Gastroesophageal sphincter (tissue), 4 donors: ENCODE data around the gene VPS18. TPM values are rescaled to one million over a fixed set of nuclear protein-coding genes. Genes with fewer than 3 reads are reported as not detected.

Experiments used
- ATAC-seq: fragments of 150-250 bp; one replicate; pipeline ENCODE4 v1.9.1; 2016; ENCODE audit warnings: mild to moderate bottlenecking, moderate library complexity
- H3K27ac ChIP-seq, 4 donors: fragments of 200-600 bp; sonication (generic) in 3 of 4; 1 replicate in 3 of 4; 2 replicates in 1 of 4; pipeline ENCODE4 v1.5.1; 2016 to 2019
- H3K27me3 ChIP-seq: fragments of 200-600 bp; sonication (generic); one replicate; pipeline ENCODE4 v1.5.1; 2019
- H3K36me3 ChIP-seq, 2 donors: fragments of 200-600 bp; sonication (generic); one replicate each; pipeline ENCODE4 v1.5.1; 2019; ENCODE audit warnings: control low read depth in 1 of 2
- H3K4me1 ChIP-seq, 3 donors: fragments of 200-600 bp; sonication (generic); 1 replicate in 2 of 3; 2 replicates in 1 of 3; pipeline ENCODE4 v1.5.1; 2016 to 2019; ENCODE audit warnings: control low read depth in 2 of 3
- H3K4me3 ChIP-seq, 2 donors: fragments of 200-600 bp; sonication (generic); one replicate each; pipeline ENCODE4 v1.5.1; 2019; ENCODE audit warnings: mild to moderate bottlenecking in 1 of 2, moderate library complexity in 1 of 2
- H3K9me3 ChIP-seq, 3 donors: fragments of 200-600 bp; sonication (generic); one replicate each; pipeline ENCODE4 v1.5.1; 2017 to 2019; ENCODE audit warnings: control low read depth in 2 of 3
- EP300 ChIP-seq: sonication (generic); formaldehyde crosslinking; IDR thresholded peaks from one replicate; pipeline ENCODE4 v1.6.1; 2017; ENCODE audit warnings: antibody characterized with exemption, mild to moderate bottlenecking
- POLR2A ChIP-seq, 2 donors: fragments of 450-650 bp; IDR thresholded peaks; one replicate each; pipeline ENCODE4 v1.6.1; 2017; ENCODE audit warnings: antibody characterized with exemption in 2 of 2, mild to moderate bottlenecking in 2 of 2, moderate library complexity in 1 of 2
- POLR2AphosphoS5 ChIP-seq: sonication (generic); formaldehyde crosslinking; IDR thresholded peaks from one replicate; pipeline ENCODE4 v1.6.1; 2017; ENCODE audit warnings: antibody characterized with exemption
- WGBS, 2 donors: methylation state at CpG; one replicate each; pipeline ENCODE4 v1.1.5; 2018; ENCODE audit warnings: low coverage in 1 of 2; 5-methylcytosine and 5-hydroxymethylcytosine counted together
- total RNA-seq, 4 donors: library from RNA; depleted of rRNA; stranded (reverse); fragments of >200 nt; gene quantifications; one replicate each; pipeline ENCODE4 v1.1.0, GENCODE V29; 2016
- TF ChIP-seq, protein P1 (sequence below), 4 experiments: fragments of 200-600 bp in 2 of 4; fragments of 450-650 bp in 2 of 4; sonication (generic) in 1 of 4; IDR thresholded peaks; one replicate each; pipeline ENCODE4 v1.5.1; 2017 to 2019; ENCODE audit warnings: antibody characterized with exemption in 4 of 4, mild to moderate bottlenecking in 2 of 4, moderate library complexity in 2 of 4

The VPS18 gene
- total RNA-seq, 4 donors from 2014 or later: 24.6 to 36.3 (median 29.9) TPM

DNA sequence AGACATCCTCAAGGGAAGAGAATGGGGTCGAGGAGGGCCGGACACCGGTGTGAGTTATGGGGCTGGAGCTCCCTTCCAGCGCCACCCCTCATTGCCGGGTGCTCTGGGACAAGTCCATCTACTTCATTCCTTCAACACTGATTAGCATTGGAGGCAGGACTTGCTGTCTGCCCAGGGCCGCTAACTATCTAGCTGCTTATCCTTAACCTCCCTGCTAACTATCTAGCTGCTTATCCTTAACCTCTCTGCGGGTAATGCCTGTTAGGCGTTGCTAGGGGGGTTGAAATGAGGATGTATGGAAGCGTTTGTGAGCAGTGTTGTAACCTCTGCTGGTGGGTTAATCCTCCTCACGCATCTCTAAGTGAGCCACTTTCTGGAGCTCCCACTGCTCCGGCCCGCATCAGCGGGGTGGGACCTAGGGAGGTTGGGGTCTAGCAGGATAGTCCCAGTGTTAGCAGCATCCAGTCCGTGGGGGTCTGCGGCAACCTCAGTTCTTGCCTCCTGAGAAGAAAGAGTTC, 48.1 kb downstream of the VPS18 start:
- peaks cover 1% of the 10 kb centered on the region for H3K27me3 ChIP-seq
- peak overlapping the region; percentile 33 to 70 for H3K4me3 ChIP-seq
- no peaks in the 10 kb centered on the region for H3K36me3 ChIP-seq
- no peak for TF ChIP-seq POLR2AphosphoS5
- no peak for TF ChIP-seq EP300
- no peak for TF ChIP-seq POLR2A (IDR thresholded peaks at IDR 0.05)
- TF ChIP-seq, protein P1, sequence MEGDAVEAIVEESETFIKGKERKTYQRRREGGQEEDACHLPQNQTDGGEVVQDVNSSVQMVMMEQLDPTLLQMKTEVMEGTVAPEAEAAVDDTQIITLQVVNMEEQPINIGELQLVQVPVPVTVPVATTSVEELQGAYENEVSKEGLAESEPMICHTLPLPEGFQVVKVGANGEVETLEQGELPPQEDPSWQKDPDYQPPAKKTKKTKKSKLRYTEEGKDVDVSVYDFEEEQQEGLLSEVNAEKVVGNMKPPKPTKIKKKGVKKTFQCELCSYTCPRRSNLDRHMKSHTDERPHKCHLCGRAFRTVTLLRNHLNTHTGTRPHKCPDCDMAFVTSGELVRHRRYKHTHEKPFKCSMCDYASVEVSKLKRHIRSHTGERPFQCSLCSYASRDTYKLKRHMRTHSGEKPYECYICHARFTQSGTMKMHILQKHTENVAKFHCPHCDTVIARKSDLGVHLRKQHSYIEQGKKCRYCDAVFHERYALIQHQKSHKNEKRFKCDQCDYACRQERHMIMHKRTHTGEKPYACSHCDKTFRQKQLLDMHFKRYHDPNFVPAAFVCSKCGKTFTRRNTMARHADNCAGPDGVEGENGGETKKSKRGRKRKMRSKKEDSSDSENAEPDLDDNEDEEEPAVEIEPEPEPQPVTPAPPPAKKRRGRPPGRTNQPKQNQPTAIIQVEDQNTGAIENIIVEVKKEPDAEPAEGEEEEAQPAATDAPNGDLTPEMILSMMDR (IDR thresholded peaks at IDR 0.05): no peak
- no peaks in the 10 kb centered on the region for H3K9me3 ChIP-seq
- WGBS, 2 donors: 15% methylated on average over 4 of the region's 15 CpGs; no CpG with 5 or more reads in 1 of the 2 donors
- ATAC-seq: no peak
- H3K4me1 ChIP-seq: peaks cover 0 to 36% (median 13%) of the 10 kb centered on the region in 3 donors
- H3K27ac ChIP-seq: peak overlapping the region; percentile 34 to 92 (median 88)

DNA sequence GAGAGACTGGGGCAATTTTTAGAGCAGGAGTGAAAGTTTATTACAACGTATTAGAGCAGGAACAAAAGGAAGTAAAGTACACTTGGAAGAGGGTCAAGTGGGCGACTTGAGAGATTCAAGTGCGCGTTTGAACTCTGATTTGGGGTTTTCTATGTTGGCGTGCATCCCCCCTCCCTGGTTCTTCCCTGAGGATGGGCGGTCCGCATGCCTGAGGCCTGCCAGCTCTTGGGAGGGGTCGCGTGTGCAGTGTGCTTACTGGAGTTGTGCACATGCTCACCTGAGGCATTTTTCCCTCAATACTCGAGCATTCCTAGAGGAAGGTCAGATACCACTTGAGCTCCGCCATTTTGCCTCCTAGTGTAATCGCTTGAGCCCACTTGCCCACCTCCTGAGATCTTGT, 48.6 kb downstream of the VPS18 start:
- peak overlapping the region in 1 of 2 donors; percentile 70 for H3K4me3 ChIP-seq
- no peak for TF ChIP-seq EP300
- no peak for TF ChIP-seq POLR2AphosphoS5
- no peaks in the 10 kb centered on the region for H3K36me3 ChIP-seq
- H3K27me3 ChIP-seq: peaks cover 3% of the 10 kb centered on the region
- peaks cover 0 to 32% (median 13%) of the 10 kb centered on the region in 3 donors for H3K4me1 ChIP-seq
- peak overlapping the region in 2 of 4 donors; percentile 89 to 92 for H3K27ac ChIP-seq
- ATAC-seq: no peak
- WGBS, 2 donors: 78% methylated on average over 9 of the region's 12 CpGs; no CpG with 5 or more reads in 1 of the 2 donors
- no peaks in the 10 kb centered on the region for H3K9me3 ChIP-seq

DNA sequence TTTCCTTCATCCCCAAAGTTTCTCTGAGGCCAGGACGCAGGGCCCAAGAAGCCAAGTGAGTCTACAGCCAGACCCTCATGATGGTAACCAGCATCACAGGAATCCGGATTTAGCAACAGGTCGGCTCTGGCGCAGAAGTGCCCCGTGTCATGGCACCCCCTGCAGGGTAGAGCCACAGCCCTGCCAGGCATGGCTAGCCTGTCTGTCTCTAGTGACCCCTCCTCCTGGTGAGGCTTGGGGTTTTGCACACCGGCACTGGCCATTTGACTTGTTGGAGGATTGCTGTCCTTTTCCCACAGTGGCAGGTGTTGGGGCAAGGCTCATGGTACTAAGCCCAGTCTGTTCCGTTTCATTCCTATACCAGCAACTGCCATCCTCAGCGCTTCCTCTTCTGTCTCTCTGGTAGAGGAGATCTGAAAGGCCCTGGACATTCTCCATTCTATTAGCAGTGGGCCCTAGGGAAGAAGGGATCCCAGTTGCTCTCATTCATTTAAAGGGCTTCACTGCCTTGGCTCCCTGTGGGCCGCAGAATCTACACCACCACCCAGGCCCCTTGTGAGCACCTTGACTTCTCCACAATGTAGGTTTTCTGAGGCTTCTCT, 49.6 kb downstream of the VPS18 start:
- peaks cover 3% of the 10 kb centered on the region for H3K27me3 ChIP-seq
- 97 to 100% methylated on average over 2 to 6 of the region's 9 CpGs for WGBS, 2 donors
- no peak overlapping the region for H3K4me3 ChIP-seq
- no peaks in the 10 kb centered on the region for H3K9me3 ChIP-seq
- H3K36me3 ChIP-seq: no peaks in the 10 kb centered on the region
- ATAC-seq: no peak
- peaks cover 0 to 31% (median 13%) of the 10 kb centered on the region in 3 donors for H3K4me1 ChIP-seq
- H3K27ac ChIP-seq: no peak overlapping the region
- TF ChIP-seq POLR2A (IDR thresholded peaks at IDR 0.05) (no peak), EP300 (no peak), POLR2AphosphoS5 (no peak)
- TF ChIP-seq, protein P1 (IDR thresholded peaks at IDR 0.05): no peak

DNA sequence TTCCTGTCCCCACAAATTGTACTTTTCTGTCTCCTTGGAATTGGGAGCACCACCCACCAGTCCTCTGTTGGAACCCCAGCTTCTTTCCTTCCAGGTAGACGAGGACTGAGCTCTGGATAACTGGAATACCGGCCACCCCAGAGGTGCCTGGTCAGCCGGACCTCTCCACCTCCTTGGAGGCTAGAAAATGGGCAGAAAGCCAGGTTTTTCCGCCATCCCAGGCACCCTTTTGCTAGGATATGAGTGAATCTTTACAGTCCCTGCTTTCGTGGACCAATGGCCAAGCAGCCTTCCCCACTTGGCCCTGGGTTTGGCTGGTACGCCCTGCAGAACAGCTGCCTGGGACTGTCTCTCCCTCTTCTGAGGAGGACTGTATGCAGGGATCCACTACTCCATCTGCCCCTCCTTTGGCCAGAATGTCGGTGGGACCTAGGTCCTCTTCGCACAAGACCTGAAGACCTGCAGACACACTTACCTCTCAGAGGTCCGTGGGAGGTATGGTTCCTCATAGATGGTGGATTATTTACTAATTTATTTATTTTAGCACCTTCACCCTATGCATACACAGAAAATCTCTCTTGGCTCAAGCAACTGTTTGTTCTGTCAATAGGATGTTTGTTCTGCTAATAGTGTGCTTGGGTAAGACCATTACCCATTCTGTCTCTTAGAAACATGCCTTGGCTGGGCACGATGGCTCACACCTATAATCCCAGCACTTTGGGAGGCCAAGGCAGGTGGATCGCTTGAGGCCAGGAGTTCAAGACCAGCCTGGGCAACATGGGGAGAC, 50.5 kb downstream of the VPS18 start:
- ATAC-seq: no peak
- WGBS, 2 donors: 88 to 100% methylated on average over 3 to 11 of the region's 11 CpGs
- TF ChIP-seq, protein P1 (IDR thresholded peaks at IDR 0.05): no peak
- TF ChIP-seq POLR2A (IDR thresholded peaks at IDR 0.05) (no peak), POLR2AphosphoS5 (no peak), EP300 (no peak)

DNA sequence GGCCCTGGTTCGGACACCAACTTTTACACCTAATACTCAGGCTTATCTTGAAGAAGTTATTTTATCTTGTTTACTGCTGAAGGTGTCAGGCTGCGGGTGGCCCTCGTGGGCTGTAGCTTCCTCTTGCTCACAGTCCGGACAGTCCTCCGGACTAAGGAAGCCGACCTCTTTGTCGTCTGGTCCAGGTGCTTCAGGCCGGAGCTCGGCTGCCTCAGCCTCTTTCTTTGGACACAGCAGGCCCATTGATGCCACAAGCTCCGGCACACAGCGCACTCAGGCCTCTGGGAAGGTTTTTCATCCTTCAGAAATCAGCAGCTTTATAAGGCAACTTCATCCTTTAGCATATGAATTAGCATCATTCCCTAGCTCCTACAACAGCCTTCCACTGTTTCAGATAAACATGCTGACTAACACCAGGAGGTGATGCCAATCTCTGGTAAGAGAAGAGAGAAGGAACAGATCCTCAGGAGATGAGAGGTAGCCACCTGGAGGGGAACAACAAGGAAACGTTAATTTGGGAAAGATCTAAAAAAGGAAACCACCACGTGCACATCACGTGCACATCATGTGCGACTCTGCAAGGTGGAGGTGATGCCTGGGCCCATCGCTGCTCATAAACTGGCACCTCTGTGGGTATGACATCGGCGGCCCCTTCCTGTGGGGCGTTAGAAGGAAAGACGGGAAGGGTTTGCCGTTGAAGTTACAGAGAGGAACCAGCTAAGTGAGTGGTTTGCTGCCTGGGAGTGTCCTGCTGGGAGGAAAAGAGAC, 54.6 kb downstream of the VPS18 start:
- H3K27ac ChIP-seq: no peak overlapping the region
- ATAC-seq: no peak
- no peak overlapping the region for H3K4me3 ChIP-seq
- no peak for TF ChIP-seq EP300
- no peak for TF ChIP-seq POLR2A (IDR thresholded peaks at IDR 0.05)
- TF ChIP-seq POLR2AphosphoS5: no peak
- TF ChIP-seq, protein P1 (IDR thresholded peaks at IDR 0.05): no peak
- whole genome bisulfite sequencing, 2 donors: 68 to 88% methylated on average over 8 to 15 of the region's 21 CpGs
- H3K9me3 ChIP-seq: no peaks in the 10 kb centered on the region
- no peaks in the 10 kb centered on the region for H3K36me3 ChIP-seq
- H3K4me1 ChIP-seq: peaks cover 0 to 15% (median 6%) of the 10 kb centered on the region in 3 donors
- peaks cover 3% of the 10 kb centered on the region for H3K27me3 ChIP-seq

More for the DNA sequence above, 50.5 kb downstream of the VPS18 start:
- H3K4me1 ChIP-seq: peaks cover 0 to 31% (median 13%) of the 10 kb centered on the region in 3 donors
- H3K27me3 ChIP-seq: peaks cover 3% of the 10 kb centered on the region
- H3K9me3 ChIP-seq: no peaks in the 10 kb centered on the region
- no peak overlapping the region for H3K27ac ChIP-seq
- no peak overlapping the region for H3K4me3 ChIP-seq
- no peaks in the 10 kb centered on the region for H3K36me3 ChIP-seq
